ENCODE measurements around the gene RASSF1.

Gene RASSF1, protein sequence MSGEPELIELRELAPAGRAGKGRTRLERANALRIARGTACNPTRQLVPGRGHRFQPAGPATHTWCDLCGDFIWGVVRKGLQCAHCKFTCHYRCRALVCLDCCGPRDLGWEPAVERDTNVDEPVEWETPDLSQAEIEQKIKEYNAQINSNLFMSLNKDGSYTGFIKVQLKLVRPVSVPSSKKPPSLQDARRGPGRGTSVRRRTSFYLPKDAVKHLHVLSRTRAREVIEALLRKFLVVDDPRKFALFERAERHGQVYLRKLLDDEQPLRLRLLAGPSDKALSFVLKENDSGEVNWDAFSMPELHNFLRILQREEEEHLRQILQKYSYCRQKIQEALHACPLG

DNA sequence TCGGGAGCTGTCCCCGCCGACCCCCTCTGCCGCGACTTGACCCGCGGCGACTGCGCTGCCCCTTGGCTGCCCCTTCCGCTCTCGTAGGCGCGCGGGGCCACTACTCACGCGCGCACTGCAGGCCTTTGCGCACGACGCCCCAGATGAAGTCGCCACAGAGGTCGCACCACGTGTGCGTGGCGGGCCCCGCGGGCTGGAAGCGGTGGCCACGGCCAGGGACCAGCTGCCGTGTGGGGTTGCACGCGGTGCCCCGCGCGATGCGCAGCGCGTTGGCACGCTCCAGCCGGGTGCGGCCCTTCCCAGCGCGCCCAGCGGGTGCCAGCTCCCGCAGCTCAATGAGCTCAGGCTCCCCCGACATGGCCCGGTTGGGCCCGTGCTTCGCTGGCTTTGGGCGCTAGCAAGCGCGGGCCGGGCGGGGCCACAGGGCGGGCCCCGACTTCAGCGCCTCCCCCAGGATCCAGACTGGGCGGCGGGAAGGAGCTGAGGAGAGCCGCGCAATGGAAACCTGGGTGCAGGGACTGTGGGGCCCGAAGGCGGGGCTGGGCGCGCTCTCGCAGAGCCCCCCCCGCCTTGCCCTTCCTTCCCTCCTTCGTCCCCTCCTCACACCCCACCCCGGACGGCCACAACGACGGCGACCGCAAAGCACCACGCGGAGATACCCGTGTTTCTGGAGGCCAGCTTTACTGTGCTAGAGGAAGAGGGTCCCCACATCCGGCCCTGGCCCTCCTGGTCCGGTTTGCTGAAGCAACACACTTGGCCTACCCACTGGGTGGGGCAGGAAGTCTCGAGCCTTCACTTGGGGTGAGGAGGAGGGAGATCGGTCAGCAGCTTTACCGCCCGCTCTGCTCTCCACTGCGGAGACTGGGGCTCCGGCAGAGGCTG is at the start of gene RASSF1:
RASSF1 (minus strand) TSS at position 389 of the 882 bp plus-strand sequence; CDS start at position 358, 31 bp downstream.
- no peak for FAIRE-seq
- DNase-seq (ENCODE audit: low spot score) = no peak

DNA sequence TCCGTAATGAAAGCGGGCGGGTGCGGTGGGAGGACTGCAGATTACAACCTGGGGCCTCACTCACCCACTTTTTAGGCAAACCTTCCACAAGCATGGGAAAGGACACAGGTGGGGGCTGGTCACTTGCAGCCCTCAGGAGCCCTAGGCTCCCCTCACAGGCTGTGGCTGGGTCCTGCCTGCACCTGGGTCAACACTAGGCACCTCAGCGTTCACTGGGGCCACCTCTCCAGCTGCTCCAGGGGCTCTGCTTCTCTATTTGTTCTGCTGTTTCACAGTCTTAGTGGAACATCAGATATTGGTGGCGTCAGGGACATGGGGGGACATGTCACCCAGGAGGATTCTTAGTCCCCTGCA is 48.8 kb upstream of the RASSF1 start:
- DNase-seq (ENCODE audit: low spot score) (no peak), FAIRE-seq (no peak)

DNA sequence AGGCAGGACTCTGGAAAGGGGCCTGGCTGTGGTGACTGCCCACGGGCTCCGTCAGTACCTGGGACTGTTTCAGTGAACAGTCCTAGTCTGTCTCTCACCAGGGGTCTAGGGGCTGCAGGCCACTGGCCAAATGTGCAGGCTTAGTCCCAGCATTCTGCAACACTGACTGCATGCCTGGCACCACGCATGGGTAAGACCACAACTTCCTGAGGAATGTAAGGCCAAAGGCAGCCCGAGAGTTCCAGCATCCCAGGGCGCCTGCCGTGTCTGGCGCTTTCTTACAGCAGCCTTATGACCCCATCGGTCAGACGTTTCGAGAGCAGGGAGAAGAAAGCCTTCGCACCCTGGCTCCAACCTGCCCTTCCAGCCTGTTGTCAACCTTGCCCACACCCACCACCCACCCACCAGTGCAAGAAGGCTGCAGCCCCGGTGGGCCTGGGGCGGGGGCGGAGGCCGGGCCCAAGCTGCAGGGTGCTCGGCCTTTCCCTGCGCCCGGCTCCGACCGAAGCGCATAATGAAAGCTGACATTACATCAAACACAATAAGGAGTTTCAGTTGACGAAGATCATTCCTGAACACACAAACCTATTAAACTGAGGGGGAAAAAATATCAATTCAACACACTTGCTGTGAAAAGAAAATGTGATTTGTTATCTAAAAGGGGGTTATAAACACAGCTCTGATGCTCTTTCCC is 48.2 kb upstream of the RASSF1 start:
- DNase-seq (ENCODE audit: low spot score) (no peak), FAIRE-seq (no peak)

DNA sequence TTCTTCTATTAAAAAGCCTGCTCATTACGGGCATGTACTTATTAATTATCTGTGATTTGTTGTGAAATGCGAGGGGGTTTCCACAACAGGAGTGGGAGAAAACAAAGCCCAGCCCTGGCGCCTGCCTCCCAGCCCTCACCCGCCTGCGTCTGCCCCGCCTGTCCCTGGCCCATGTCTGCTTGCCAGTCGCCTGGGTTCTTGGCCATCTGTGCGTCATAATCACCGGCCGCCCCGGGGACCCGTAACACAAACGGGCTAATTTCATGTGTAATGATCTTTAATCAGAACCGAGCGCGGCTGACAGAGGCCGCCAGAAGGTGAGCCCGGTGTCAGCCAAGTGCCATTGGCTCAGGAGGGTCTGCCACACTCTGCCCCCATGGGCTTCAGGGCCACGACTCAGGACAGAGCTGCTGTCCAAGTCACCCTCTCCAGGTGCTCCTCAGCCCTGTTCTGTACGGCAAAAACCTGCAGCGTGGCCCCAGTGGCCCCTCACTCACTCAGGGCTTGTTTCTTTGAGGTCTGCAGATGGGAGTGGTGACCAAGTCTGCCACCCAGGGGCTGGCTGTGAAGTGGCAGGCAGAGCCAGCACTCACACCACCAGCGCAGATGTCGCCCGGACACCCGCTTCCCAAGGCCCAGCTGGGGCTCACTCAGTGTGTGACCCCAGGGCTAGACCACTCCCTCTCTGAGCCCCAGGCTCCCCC is 47.5 kb upstream of the RASSF1 start:
- no peak for FAIRE-seq
- DNase-seq (ENCODE audit: low spot score) = no peak

DNA sequence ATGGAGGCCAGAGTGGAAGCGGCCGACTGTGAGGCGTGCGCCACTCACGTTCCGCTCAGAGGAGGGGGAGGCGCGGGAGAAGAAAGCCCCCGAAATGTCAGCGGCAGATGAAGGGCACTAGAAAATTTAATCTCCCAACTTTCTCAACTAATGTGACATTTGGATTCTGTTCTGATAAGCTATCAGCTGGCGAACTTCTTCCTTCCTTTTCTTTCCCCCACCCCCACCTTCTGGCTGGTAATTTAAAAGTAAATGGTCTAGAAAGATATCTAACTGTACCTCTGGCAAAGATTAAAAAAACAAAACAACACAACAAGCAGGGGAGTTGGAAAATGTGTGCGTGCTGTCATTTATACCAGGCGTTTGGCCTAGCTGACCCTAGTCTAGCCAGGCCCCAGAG is 45.1 kb upstream of the RASSF1 start:
- DNase-seq (ENCODE audit: low spot score) = no peak
- FAIRE-seq = no peak

DNA sequence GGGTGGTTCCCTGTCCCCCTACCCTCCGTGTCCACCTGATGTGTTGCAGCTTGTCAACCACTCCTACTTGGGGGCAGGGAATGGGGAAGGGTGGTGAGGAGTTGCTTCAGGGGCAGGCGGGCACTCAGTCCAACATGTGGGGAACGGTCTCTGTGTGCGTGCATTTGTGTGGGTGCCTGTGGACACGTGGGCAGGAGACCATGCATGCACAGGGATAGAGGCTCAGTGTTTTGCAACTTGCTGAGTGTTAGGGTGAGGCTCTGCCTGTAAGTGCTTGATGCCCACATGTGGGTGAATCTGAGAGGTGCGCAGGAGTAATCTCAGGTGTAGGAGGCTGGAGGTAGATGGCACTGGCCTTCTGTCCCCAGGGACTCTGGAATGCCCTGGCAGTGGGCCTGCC is 43.1 kb upstream of the RASSF1 start:
- DNase-seq (ENCODE audit: low spot score) (no peak), FAIRE-seq (no peak)

DNA sequence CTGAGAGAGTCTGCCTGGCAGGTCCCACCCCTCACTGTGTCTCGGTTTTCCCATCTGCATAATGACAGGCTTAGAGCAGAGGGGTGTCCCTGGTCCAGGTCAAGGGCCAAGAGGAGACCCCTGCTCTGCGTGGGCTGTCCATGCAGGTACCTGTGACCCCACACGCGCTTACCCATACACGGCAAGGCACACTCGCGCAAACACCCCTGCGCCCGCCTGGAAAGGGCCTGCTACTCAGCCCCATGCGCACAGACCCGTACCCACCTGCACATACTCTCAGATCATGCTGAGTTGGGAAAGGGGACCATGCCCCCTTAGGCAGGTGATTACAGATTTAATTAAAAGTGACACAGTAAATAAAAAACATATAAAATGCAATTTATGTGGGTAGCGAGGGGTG is 42.1 kb upstream of the RASSF1 start:
- DNase-seq (ENCODE audit: low spot score) (no peak), FAIRE-seq (no peak)

DNA sequence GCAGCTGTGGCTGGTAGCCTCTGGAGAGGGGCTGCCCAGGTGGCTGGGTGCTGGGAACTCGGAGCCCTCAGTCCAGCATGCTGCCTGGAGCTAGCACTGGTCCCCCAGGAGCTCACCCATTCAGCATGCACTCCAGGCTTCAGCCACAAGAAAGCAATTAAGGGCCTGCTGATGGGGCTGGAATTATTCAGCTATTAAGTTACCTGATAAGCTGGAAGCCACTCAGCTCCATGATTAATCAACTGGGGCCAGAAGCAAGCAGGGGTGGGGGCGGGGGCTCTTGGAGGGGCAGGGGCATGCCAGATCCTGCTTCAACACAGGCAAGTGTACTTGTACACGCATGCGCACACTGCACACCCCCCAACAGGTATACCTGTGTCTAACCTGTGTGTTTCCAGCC is 40.7 kb upstream of the RASSF1 start:
- DNase-seq (ENCODE audit: low spot score) (no peak), FAIRE-seq (no peak)

DNA sequence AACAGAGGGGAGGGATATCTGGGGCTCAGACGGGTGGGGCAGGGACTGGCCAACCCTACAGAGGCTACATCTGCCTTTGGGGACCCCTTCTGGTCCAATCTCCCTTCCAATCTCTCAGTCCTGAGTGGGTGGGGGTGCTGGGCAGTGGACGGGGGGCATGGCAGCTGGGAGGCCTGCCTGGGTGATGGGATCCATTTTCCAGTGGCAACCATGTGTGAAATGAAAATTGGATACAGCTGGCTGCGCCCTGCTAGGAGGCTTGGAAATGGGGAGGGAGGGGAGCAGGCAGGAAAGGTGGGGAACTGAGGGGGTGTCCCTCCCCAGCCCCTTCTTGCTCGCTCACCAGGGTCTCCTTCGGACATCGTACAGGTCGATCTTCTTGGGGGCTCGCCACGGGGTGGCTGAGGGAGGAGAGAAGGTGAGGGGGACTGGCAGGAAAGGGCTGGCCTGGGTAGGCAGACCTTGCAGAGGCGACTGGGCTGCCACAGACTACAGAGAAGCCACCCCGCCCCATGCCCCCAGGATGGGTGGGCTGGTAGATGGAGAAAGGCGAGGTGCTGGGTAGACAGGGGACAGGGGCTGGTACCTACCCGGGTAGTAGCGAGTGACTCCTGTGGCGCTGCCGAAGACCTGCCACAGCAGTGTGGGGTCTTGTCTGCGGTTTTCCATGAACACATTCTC is 39.9 kb upstream of the RASSF1 start:
- no peak for FAIRE-seq
- DNase-seq (ENCODE audit: low spot score) = no peak

DNA sequence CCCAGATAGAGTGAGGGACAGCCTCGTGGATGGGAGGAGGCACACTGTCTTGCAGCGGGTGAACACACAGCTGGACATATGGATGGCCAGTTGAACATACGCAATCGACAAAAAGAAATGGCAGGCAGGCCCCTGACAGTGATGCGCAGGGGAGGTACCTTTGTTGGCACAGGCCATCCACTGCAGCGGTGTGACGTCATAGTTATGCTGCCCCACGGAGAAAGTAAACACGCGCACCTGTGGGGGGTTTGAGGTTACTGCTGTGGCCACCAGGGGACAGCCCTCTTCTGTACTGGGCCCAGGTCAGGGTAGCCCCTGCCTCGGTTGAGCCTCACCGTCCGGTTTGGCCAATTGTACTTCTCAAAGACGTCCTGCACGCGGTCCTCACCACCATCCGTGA is 38.1 kb upstream of the RASSF1 start:
- no peak for FAIRE-seq
- no peak for DNase-seq (ENCODE audit: low spot score)

DNA sequence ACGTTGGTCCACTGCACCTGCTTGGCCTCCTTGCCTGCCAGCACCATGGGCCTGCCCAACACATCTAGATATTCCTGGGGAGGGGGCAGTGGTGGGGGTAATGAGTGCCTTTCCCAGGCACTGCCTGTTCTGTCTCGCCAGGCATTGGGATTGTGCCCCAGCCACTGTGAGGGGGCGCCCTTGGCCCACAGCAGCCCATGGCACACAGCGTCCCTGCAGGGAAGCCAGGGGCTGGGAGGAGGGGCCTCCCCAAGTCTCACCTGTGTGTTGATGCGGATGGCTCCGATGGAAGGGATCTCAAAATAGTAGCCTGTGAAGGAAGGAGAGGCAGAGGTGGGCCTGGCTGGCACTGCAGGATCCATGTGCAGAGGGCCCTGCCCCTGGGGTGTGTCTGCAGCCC is 37.4 kb upstream of the RASSF1 start:
- no peak for DNase-seq (ENCODE audit: low spot score)
- FAIRE-seq = no peak

DNA sequence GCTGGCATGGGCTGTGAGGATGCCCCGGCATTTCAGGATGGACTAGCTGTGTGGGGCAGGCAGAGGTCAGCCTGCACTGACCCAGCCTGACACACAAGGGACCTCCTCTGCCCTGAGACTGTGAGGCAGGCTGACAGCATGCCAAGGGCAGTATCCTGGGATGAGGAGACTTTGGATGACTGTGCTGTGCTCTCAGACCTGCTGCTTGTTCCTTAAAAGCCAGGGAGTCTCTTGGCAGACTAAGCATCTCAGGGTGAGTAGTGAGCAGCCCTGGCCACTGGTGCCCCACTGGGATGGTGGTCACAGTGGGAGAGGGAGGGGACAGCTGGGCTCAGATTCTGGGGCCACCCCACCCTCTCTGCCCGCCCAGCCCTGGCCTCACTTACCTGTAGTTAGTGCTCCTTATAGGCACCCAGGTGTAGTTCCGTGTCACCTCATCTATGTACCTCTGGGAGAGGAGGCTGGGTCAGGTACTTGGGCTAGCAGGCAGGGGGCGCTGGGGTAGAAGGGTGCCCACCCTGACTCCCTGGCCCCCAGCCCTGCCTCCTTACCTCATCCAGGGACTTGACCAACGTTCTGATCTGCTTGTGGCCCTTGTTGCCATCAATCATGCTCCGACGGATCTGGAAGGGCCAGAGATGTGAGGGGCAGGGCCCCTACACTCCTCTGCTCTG is 34.8 kb upstream of the RASSF1 start:
- DNase-seq (ENCODE audit: low spot score) = no peak
- FAIRE-seq = no peak

DNA sequence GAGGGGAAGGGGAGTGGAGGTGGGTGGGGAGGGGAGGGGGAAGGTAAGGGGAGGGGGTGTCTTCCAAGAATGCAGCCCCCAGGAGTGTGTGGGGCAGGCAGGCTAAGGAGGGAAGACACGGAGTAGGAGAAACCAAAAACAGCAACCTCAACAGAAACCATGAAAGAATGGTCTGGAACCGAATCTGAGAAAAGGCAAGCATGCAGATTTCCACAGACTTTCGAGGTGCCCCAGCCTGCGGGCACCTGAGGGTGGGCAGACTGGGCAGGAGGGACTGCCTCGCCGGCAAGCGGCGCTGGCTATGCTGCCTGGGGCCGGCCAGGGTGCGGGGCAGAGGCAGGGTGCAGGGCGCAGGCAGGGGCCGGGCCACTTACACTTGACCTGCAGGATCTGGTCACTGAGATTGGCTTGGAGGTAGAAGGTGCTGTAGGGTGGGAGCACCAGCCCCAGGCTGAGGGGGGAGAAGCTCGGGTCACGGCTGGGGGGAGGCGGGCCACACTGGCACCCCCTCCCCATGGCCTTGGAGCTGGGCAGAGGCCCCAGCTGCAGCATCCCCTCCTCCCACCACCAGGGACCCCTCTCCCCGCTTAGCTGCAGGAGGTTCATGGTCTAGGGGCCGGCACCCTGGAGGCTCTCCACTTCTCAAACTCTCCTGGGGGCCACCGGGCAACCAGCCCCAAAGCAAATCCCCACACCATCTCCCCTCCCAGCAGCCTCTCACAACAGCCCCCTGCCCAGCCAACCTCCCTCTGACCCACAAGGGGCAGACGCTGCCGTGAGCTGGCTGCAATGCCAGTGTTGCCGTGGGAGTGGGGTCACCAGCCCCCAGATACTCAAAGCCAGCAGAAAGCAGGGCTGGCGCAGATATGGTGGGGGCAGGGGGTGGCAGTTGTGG is 34.0 kb upstream of the RASSF1 start:
- FAIRE-seq (no peak), DNase-seq (ENCODE audit: low spot score) (no peak)

DNA sequence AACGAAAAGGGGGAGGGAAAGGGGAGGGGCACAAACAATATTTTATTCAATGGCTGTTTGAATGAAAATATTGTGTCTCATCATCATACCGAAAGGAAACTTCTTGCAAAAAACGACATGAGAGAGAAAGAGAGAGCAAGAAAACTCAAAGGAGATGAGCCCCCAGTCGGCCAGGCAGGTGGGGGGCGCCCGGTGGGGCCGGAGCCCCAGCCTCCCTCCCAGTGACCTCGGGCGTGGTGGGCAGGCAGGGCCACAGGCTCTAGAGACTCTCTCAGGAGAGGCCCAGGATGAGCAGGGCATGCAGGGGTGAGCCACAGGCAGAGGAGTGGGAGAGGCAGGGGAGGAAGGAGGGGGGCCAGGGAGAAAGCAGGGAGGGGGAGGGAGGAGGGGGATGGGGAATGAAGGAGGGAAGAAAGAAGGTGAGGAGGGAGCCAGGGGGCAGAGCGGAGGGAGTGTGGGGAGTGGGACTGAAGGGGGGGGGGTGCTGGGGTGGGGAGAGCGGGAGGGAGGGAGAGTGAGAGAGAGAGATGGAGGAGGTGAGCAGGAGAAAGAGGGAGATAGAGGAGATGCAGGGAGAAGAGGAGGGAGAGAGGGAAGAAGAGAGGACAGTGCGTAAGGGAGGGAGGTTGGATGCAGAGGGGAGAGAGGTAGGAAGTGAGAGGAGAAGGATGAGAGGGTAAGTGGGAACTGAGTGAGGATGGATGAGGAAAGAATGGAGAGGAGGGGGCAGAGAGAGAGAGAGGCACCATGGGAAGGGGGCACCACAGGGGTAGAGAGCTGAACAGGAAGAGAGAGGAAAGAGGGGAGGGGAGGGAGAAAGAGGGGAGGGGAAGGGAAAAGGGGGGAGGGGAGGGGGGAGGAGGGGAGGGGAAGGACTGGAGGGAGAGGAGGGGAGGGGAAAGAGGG is 32.8 kb upstream of the RASSF1 start:
- DNase-seq (ENCODE audit: low spot score) (no peak), FAIRE-seq (no peak)

DNA sequence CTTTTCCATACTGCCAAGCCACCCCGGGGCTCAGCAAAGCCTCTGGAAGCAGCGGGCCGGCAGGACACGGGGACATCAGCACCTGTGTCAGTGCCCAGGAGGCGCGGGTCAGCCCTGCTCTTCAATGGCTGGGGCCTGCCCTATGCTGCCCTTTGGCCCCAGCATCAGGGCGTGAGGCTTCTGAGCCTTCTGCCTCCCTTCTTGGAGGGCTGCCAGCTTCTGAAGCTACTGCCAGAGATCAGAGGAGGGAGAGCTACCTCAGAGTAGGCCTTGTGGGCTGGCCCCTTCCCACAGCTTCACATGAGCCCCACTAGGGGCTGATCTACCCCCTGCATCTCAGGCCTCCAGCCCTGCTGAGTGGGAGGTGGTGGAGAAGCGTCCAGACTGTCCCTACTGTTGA is 31.7 kb upstream of the RASSF1 start:
- DNase-seq (ENCODE audit: low spot score) = no peak
- FAIRE-seq = no peak

DNA sequence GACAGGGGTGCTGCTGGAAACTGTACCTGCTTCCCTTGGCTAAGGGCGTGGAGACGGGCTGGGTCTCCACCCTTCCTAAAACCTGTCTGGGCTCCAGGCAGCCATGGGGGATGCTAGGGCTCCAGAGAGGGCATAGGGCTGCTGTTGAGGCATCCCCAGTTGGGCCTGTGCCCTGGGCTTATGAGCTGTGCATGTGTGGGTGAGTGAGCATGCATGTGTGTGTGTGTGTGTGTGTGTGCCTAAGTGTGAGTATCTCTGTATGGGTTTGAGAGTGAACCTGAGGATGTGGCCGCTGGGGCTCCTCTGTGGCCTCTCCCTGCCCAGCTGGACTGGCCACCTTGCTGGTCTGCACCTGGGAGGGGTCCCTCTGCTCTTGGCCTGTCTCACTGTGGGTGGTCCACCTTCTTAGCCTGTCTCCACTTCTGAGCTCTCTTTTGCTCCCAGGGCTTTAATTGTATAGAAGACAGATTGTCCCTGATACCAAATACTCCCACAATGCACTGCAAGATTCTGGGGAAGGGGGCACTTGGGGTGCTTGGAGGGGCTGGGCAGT is 30.6 kb upstream of the RASSF1 start:
- FAIRE-seq (no peak), DNase-seq (ENCODE audit: low spot score) (no peak)

DNA sequence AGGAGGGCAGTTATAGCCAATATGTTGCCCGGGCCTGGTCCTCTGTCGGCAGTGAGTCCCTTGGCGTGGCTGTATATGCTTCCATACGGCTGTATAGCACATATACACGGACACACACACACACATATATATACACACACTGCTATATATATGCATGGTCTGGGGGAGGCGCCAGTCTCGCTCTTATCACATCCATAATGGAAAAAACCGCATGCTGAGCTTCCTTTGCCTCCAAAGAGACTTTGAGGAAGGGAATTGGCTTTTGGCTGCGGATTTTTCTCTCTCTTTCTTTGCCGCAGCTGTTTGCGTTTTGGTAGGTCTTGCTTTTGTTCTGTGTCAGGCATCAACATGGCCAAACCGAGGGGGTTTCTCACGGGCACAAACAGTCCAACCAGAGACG is 30.0 kb upstream of the RASSF1 start:
- DNase-seq (ENCODE audit: low spot score) = no peak
- FAIRE-seq = no peak

DNA sequence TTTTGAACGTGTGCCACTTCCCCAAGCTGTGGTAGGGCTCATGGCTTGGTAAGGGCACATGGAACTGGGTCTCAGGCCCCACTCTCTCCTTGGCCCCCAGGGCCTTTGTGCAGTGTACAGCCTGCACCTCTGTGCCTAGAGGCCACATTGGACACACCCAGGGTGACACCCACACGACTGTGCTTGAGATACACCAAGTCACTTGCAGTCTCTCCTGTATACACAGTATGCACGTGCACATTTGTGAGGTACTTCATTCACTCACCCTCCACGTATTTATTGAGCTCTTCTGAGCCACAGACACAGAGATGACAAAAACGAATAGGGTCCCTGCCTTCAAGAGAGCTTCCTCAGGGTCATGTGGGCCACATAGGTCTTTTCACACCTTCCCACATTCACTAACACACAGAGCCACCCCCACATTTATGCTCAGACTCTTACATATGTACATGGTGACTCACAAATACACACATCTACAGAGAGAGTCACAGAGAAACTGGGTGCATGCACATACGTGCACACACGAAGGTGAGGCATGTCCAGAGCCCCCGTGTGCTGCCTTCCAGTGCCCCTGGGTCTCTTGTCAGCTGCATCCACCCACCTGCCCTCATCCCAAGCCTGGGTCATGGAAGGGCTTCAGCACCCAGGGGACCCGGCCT is 28.5 kb upstream of the RASSF1 start:
- FAIRE-seq (no peak), DNase-seq (ENCODE audit: low spot score) (no peak)

All from RCC 7860 (cell line).